ENCODE measurements around the gene AURKA. TPM values are rescaled to one million over a fixed set of nuclear protein-coding genes. Genes with fewer than 3 reads are reported as not detected.

Gene AURKA
- total RNA-seq, 4 donors from 2014 or later: 0.83 to 2.4 (median 2.0) TPM

GRCh38 chr20:56427797-56428196 lies 35.8 kb upstream of the AURKA start:
- Histone ChIP-seq H3K4me1 (no peaks in the 10 kb centered on the region), H3K36me3 (no peaks in the 10 kb centered on the region), H3K27ac (no peak overlapping the region), H3K9me3 (no peaks in the 10 kb centered on the region), H3K4me3 (replicated peaks in 1 of 3) (no peak overlapping the region), H3K27me3 (no peaks in the 10 kb centered on the region)
- DNase-seq: no peak
- WGBS, 2 donors: 85 to 88% methylated on average over 4 of the region's 4 CpGs
- intact Hi-C loops (cut with DNase I): no loop called here
- TF ChIP-seq CTCF (IDR thresholded peaks at IDR 0.05) (no peak), POLR2A (IDR thresholded peaks at IDR 0.05) (no peak)

- Histone ChIP-seq H3K4me1 (no peaks in the 10 kb centered on the region), H3K4me3 (replicated peaks in 1 of 3) (no peak overlapping the region), H3K27me3 (no peaks in the 10 kb centered on the region), H3K36me3 (no peaks in the 10 kb centered on the region), H3K27ac (no peak overlapping the region), H3K9me3 (no peaks in the 10 kb centered on the region)
- TF ChIP-seq CTCF (IDR thresholded peaks at IDR 0.05) (no peak), POLR2A (IDR thresholded peaks at IDR 0.05) (no peak)
- DNase-seq: no peak
- intact Hi-C loops (cut with DNase I): no loop called here
Observed at GRCh38 chr20:56426926-56427325, 34.9 kb upstream of the AURKA start.

- TF ChIP-seq CTCF (IDR thresholded peaks at IDR 0.05) (no peak), POLR2A (IDR thresholded peaks at IDR 0.05) (no peak)
- no peak overlapping the region for H3K4me3 ChIP-seq (replicated peaks in 1 of 3)
- H3K9me3 ChIP-seq: no peaks in the 10 kb centered on the region
- H3K27me3 ChIP-seq: no peaks in the 10 kb centered on the region
- intact Hi-C loops (cut with DNase I): no loop called here
- WGBS, 2 donors: 87 to 89% methylated on average over 9 of the region's 9 CpGs
- H3K4me1 ChIP-seq: no peaks in the 10 kb centered on the region
- no peak overlapping the region for H3K27ac ChIP-seq
- no peaks in the 10 kb centered on the region for H3K36me3 ChIP-seq
- DNase-seq: no peak
Observed at GRCh38 chr20:56426026-56426425, 34.0 kb upstream of the AURKA start.

- no peaks in the 10 kb centered on the region for H3K36me3 ChIP-seq
- intact Hi-C loops (cut with DNase I): no loop called here
- TF ChIP-seq CTCF (IDR thresholded peaks at IDR 0.05) (no peak), POLR2A (IDR thresholded peaks at IDR 0.05) (no peak)
- 69 to 100% methylated on average over 1 of the region's 1 CpG for WGBS, 2 donors
- H3K27me3 ChIP-seq: no peaks in the 10 kb centered on the region
- no peaks in the 10 kb centered on the region for H3K9me3 ChIP-seq
- no peak overlapping the region for H3K27ac ChIP-seq
- H3K4me1 ChIP-seq: no peaks in the 10 kb centered on the region
- H3K4me3 ChIP-seq (replicated peaks in 1 of 3): no peak overlapping the region
- no peak for DNase-seq
Observed at GRCh38 chr20:56424931-56425330, 32.9 kb upstream of the AURKA start.

- intact Hi-C loops (cut with DNase I): no loop called here
- DNase-seq: no peak
- Histone ChIP-seq H3K36me3 (no peaks in the 10 kb centered on the region), H3K27me3 (no peaks in the 10 kb centered on the region), H3K4me1 (no peaks in the 10 kb centered on the region), H3K4me3 (replicated peaks in 1 of 3) (no peak overlapping the region), H3K27ac (no peak overlapping the region), H3K9me3 (no peaks in the 10 kb centered on the region)
- 57 to 65% methylated on average over 1 of the region's 1 CpG for WGBS, 2 donors
- TF ChIP-seq POLR2A (IDR thresholded peaks at IDR 0.05) (no peak), CTCF (IDR thresholded peaks at IDR 0.05) (no peak)
Observed at GRCh38 chr20:56423886-56424285, 31.9 kb upstream of the AURKA start.

Data from thyroid gland (tissue), 4 donors.